ENCODE data around the gene OSBPL8.
A peak's percentile ranks its signal among the peaks of the same experiment; 100 is the strongest.
"Not testable (repeated sequence)": the region's sequence is repeated elsewhere in the genome, so short reads cannot be mapped to it uniquely, and the experiment has no call there.

The OSBPL8 gene

GRCh38 chr12:76356071-76356470 lies 203.5 kb downstream of the OSBPL8 start:
- no peak for DNase-seq (ENCODE audit: low read depth in 2 of 2)

- peak; percentile 68 for DNase-seq (ENCODE audit: low read depth in 2 of 2)
Measured at GRCh38 chr12:76348079-76348901, 211.3 kb downstream of the OSBPL8 start, which contains the start of gene BBS10. TSS of gene BBS10 (minus strand) at chr12:76348415. CDS start at chr12:76348358, 57 bp downstream.

- DNase-seq (ENCODE audit: low read depth in 2 of 2): no peak
Measured at GRCh38 chr12:76346798-76347420, 212.7 kb downstream of the OSBPL8 start.

GRCh38 chr12:76346236-76346635 lies 213.3 kb downstream of the OSBPL8 start:
- no peak for DNase-seq (ENCODE audit: low read depth in 2 of 2)

- DNase-seq (ENCODE audit: low read depth in 2 of 2): no peak
Measured at GRCh38 chr12:76345569-76345968, 214.0 kb downstream of the OSBPL8 start.

- DNase-seq (ENCODE audit: low read depth in 2 of 2): no peak
Measured at GRCh38 chr12:76341436-76342030, 218.0 kb downstream of the OSBPL8 start.

- no peak for DNase-seq (ENCODE audit: low read depth in 2 of 2)
Measured at GRCh38 chr12:76340680-76341435, 218.7 kb downstream of the OSBPL8 start.

GRCh38 chr12:76337583-76337982 lies 222.0 kb downstream of the OSBPL8 start:
- DNase-seq (ENCODE audit: low read depth in 2 of 2): no peak

GRCh38 chr12:76332606-76333005 lies 227.0 kb downstream of the OSBPL8 start:
- no peak for DNase-seq (ENCODE audit: low read depth in 2 of 2)

GRCh38 chr12:76329606-76330005 lies 230.0 kb downstream of the OSBPL8 start:
- no peak for DNase-seq (ENCODE audit: low read depth in 2 of 2)

GRCh38 chr12:76329159-76329558 lies 230.4 kb downstream of the OSBPL8 start:
- no peak for DNase-seq (ENCODE audit: low read depth in 2 of 2)

GRCh38 chr12:76319595-76320319 lies 239.8 kb downstream of the OSBPL8 start:
- DNase-seq (ENCODE audit: low read depth in 2 of 2): not testable (repeated sequence)

- no peak for DNase-seq (ENCODE audit: low read depth in 2 of 2)
Measured at GRCh38 chr12:76318773-76319594, 240.6 kb downstream of the OSBPL8 start.

- no peak for DNase-seq (ENCODE audit: low read depth in 2 of 2)
Measured at GRCh38 chr12:76317976-76318375, 241.6 kb downstream of the OSBPL8 start.

- no peak for DNase-seq (ENCODE audit: low read depth in 2 of 2)
Measured at GRCh38 chr12:76316468-76316867, 243.1 kb downstream of the OSBPL8 start.

GRCh38 chr12:76313299-76313698 lies 246.3 kb downstream of the OSBPL8 start:
- DNase-seq (ENCODE audit: low read depth in 2 of 2): no peak

GRCh38 chr12:76312315-76312714 lies 247.3 kb downstream of the OSBPL8 start:
- DNase-seq (ENCODE audit: low read depth in 2 of 2): no peak

- no peak for DNase-seq (ENCODE audit: low read depth in 2 of 2)
Measured at GRCh38 chr12:76311796-76312195, 247.8 kb downstream of the OSBPL8 start.

GRCh38 chr12:76310110-76310509 lies 249.5 kb downstream of the OSBPL8 start:
- no peak for DNase-seq (ENCODE audit: low read depth in 2 of 2)

GRCh38 chr12:76308866-76309265 lies 250.7 kb downstream of the OSBPL8 start:
- DNase-seq (ENCODE audit: low read depth in 2 of 2): no peak
